SU-DHL-6 (cell line): ENCODE measurements around the gene MAPKBP1.

Experiments
- H2AFZ ChIP-seq: fragments of 200-600 bp; sonication (generic); 2 replicates; pipeline ENCODE4 v1.6.1; 2014; ENCODE audit warnings: low read depth, mild to moderate bottlenecking, moderate library complexity, mixed read lengths, antibody characterized with exemption, low read length; ENCODE audit not compliant: severe bottlenecking
- H3F3A ChIP-seq: fragments of 200-600 bp; shearing (Covaris generic); 2 replicates; pipeline ENCODE4 v1.6.0; 2016; ENCODE audit warnings: antibody characterized with exemption, mild to moderate bottlenecking; ENCODE audit not compliant: insufficient read depth
- H3K27ac ChIP-seq: fragments of 200-600 bp; sonication (generic); 2 replicates; pipeline ENCODE4 v1.5.1; 2016; ENCODE audit warnings: low read depth, mild to moderate bottlenecking, low read length, moderate library complexity, mixed read lengths
- H3K27me3 ChIP-seq: fragments of 200-600 bp; sonication (generic), shearing (Covaris generic); 2 replicates; pipeline ENCODE4 v1.6.0; 2014; ENCODE audit warnings: mild to moderate bottlenecking, low read length
- H3K36me3 ChIP-seq: fragments of 200-600 bp; sonication (generic); 2 replicates; pipeline ENCODE4 v1.6.1; 2014; ENCODE audit warnings: mild to moderate bottlenecking, low read length, mixed read lengths
- H3K4me2 ChIP-seq: fragments of 300-600, 200-600 bp; shearing (Covaris generic), sonication (generic); 2 replicates; pipeline ENCODE4 v1.6.0; 2014; ENCODE audit warnings: low read length, low read depth, mild to moderate bottlenecking; ENCODE audit not compliant: poor library complexity, severe bottlenecking
- H3K4me3 ChIP-seq: fragments of 200-600 bp; sonication (generic); 2 replicates; pipeline ENCODE4 v1.5.1; 2014; ENCODE audit warnings: antibody characterized with exemption, low read length, mild to moderate bottlenecking, mixed read lengths; ENCODE audit not compliant: insufficient read depth, poor library complexity, severe bottlenecking
- H3K79me2 ChIP-seq: fragments of 200-600 bp; sonication (generic); 2 replicates; pipeline ENCODE4 v1.6.1; 2014; ENCODE audit warnings: mild to moderate bottlenecking, low read length, moderate library complexity; ENCODE audit not compliant: insufficient read depth
- H3K9ac ChIP-seq: fragments of 200-600 bp; sonication (generic); 2 replicates; pipeline ENCODE4 v1.7.0; 2014; ENCODE audit warnings: mild to moderate bottlenecking, low read length
- H3K9me2 ChIP-seq: fragments of 200-600 bp; sonication (generic); replicated peaks from 2 replicates; pipeline ENCODE4 v1.6.1; 2014; ENCODE audit warnings: low read length; ENCODE audit not compliant: insufficient read depth
- H3K9me3 ChIP-seq: fragments of 200-600 bp; sonication (generic); 2 replicates; pipeline ENCODE4 v1.6.1; 2014; ENCODE audit warnings: low read length, mixed read lengths; ENCODE audit not compliant: insufficient read depth
- H4K20me1 ChIP-seq: fragments of 200-600 bp; sonication (generic); 2 replicates; pipeline ENCODE4 v1.6.1; 2014; ENCODE audit warnings: low read depth, mild to moderate bottlenecking, antibody characterized with exemption, low read length, moderate library complexity, mixed read lengths
- EZH2phosphoT487 ChIP-seq: fragments of 200-600 bp; sonication (generic), shearing (Covaris generic); conservative IDR thresholded peaks from 2 replicates; pipeline ENCODE4 v1.6.1; 2018; ENCODE audit warnings: mild to moderate bottlenecking, antibody characterized with exemption, low read length, moderate library complexity, mixed read lengths
- TF ChIP-seq, protein P1 (sequence below): fragments of 200-600 bp; sonication (generic); IDR thresholded peaks from one replicate; pipeline ENCODE4 v1.5.1; 2017; ENCODE audit warnings: antibody characterized with exemption, mild to moderate bottlenecking, low read length, moderate library complexity; ENCODE audit not compliant: insufficient read depth, poor library complexity, severe bottlenecking

MAPKBP1 gene

DNA sequence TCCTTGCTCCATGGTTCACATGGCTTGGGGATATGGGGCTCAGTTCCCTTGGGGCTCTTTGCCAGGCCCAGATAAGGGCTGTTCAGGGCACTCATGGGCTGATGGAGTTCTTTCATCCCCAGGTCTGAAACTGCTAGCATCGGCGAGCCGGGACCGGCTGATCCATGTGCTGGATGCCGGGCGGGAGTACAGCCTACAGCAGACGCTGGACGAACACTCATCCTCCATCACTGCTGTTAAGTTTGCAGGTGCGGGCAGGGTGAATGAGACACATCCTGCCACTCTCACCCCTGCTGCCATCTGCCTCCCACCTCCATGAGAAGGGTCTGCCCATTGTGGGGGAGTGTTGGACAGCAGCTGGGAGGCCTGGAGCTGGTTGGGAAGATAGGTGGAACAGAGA lies 42.5 kb downstream of the MAPKBP1 start:
- Histone ChIP-seq H3F3A (no peaks in the 10 kb centered on the region), H3K36me3 (no peaks in the 10 kb centered on the region), H2AFZ (no peak overlapping the region), H3K4me2 (no peak overlapping the region), H3K27me3 (no peaks in the 10 kb centered on the region), H4K20me1 (no peaks in the 10 kb centered on the region), H3K79me2 (no peaks in the 10 kb centered on the region), H3K9me2 (no peaks in the 10 kb centered on the region), H3K9me3 (no peaks in the 10 kb centered on the region), H3K9ac (no peak overlapping the region), H3K4me3 (no peak overlapping the region), H3K27ac (no peak overlapping the region)
- TF ChIP-seq EZH2phosphoT487, result no peak
- TF ChIP-seq, protein P1, sequence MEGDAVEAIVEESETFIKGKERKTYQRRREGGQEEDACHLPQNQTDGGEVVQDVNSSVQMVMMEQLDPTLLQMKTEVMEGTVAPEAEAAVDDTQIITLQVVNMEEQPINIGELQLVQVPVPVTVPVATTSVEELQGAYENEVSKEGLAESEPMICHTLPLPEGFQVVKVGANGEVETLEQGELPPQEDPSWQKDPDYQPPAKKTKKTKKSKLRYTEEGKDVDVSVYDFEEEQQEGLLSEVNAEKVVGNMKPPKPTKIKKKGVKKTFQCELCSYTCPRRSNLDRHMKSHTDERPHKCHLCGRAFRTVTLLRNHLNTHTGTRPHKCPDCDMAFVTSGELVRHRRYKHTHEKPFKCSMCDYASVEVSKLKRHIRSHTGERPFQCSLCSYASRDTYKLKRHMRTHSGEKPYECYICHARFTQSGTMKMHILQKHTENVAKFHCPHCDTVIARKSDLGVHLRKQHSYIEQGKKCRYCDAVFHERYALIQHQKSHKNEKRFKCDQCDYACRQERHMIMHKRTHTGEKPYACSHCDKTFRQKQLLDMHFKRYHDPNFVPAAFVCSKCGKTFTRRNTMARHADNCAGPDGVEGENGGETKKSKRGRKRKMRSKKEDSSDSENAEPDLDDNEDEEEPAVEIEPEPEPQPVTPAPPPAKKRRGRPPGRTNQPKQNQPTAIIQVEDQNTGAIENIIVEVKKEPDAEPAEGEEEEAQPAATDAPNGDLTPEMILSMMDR, result no peak

DNA sequence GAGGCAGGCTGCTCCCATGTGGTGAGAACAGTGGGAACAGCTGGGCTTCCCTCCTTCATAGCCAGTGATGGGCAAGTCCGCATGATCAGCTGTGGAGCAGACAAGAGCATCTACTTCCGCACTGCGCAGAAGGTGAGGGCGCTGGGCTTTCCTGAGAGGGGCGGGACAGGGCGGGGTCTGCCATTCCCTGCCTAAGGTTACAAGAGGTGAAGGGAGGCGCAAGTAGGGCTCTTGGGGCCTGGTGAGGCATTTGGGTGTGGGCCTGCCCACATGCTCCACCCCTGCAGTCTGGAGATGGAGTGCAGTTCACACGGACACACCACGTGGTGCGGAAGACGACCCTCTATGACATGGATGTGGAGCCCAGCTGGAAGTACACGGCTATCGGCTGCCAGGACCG lies 43.0 kb downstream of the MAPKBP1 start:
- Histone ChIP-seq H3K27me3 (no peaks in the 10 kb centered on the region), H2AFZ (no peak overlapping the region), H3K27ac (no peak overlapping the region), H3K9me2 (no peaks in the 10 kb centered on the region), H3K4me3 (no peak overlapping the region), H4K20me1 (no peaks in the 10 kb centered on the region), H3K9me3 (no peaks in the 10 kb centered on the region), H3F3A (no peaks in the 10 kb centered on the region), H3K36me3 (no peaks in the 10 kb centered on the region), H3K79me2 (no peaks in the 10 kb centered on the region), H3K9ac (no peak overlapping the region), H3K4me2 (no peak overlapping the region)
- TF ChIP-seq, protein P1, result no peak
- TF ChIP-seq EZH2phosphoT487, result no peak

DNA sequence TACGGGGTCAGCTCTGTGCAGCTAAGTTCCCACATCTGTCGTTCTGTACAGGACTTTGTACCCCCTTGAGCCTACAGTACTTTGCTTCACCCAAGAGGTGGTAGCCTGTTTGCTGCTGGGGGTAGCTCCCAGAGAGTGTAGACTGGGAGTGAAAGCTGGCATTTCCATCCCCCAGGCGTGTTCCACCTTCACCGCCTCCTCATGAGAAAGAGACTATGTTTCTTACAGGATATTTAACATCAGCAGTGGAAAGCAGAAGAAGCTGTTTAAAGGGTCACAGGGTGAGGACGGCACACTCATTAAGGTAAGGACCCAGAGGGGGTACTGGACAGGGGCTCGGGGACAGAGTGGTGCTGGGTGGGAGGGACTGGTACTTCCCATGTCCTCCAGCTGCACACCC lies 43.5 kb downstream of the MAPKBP1 start:
- Histone ChIP-seq H3K4me2 (no peak overlapping the region), H2AFZ (no peak overlapping the region), H3K27ac (no peak overlapping the region), H3K9me3 (no peaks in the 10 kb centered on the region), H3F3A (no peaks in the 10 kb centered on the region), H3K79me2 (no peaks in the 10 kb centered on the region), H3K9me2 (no peaks in the 10 kb centered on the region), H4K20me1 (no peaks in the 10 kb centered on the region), H3K36me3 (no peaks in the 10 kb centered on the region), H3K9ac (no peak overlapping the region), H3K27me3 (no peaks in the 10 kb centered on the region), H3K4me3 (no peak overlapping the region)
- TF ChIP-seq EZH2phosphoT487, result no peak
- TF ChIP-seq, protein P1, result no peak
